Lower leg skin (tissue), 3 donors: ENCODE results near the gene SNX30.

ENCODE experiments used
- POLR2A ChIP-seq, 2 donors: fragments of 450-650 bp; IDR thresholded peaks; one replicate each; pipeline ENCODE4 v1.6.1; 2016 to 2017; ENCODE audit warnings: antibody characterized with exemption in 2 of 2, mild to moderate bottlenecking in 1 of 2, moderate library complexity in 1 of 2
- TF ChIP-seq, protein P1 (sequence below), 3 donors: fragments of 450-650 bp; IDR thresholded peaks; one replicate each; pipeline ENCODE4 v1.5.1; 2016; ENCODE audit warnings: antibody characterized with exemption in 3 of 3, mild to moderate bottlenecking in 3 of 3, moderate library complexity in 2 of 3

DNA sequence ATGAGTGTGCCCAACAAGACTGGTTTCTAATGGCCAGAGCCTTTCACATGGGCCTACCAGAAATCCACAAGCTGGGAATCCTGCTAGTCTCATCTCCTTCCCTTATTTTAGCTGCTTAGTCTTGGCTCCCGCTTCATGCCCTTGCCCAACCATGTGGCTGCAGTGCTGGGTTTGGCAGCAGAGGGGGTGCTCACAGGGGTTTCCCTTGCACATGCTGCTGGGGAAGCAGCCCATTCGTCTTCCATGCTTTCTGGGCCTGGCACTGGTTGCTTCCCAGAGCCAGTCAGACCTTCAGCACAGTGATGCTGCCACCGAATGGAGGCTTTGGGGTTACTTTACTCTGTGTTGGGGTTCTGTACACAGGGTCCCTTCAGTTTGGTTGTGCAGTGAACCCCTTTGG, 113.8 kb downstream of the SNX30 start:
- TF ChIP-seq, protein P1, sequence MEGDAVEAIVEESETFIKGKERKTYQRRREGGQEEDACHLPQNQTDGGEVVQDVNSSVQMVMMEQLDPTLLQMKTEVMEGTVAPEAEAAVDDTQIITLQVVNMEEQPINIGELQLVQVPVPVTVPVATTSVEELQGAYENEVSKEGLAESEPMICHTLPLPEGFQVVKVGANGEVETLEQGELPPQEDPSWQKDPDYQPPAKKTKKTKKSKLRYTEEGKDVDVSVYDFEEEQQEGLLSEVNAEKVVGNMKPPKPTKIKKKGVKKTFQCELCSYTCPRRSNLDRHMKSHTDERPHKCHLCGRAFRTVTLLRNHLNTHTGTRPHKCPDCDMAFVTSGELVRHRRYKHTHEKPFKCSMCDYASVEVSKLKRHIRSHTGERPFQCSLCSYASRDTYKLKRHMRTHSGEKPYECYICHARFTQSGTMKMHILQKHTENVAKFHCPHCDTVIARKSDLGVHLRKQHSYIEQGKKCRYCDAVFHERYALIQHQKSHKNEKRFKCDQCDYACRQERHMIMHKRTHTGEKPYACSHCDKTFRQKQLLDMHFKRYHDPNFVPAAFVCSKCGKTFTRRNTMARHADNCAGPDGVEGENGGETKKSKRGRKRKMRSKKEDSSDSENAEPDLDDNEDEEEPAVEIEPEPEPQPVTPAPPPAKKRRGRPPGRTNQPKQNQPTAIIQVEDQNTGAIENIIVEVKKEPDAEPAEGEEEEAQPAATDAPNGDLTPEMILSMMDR (IDR thresholded peaks at IDR 0.05): no peak
- TF ChIP-seq POLR2A (IDR thresholded peaks at IDR 0.05): no peak
